ENCODE measurements around the gene CMPK2.
"Not testable (repeated sequence)": the region's sequence is repeated elsewhere in the genome, so short reads cannot be mapped to it uniquely, and the experiment has no call there.

Gene CMPK2

DNA sequence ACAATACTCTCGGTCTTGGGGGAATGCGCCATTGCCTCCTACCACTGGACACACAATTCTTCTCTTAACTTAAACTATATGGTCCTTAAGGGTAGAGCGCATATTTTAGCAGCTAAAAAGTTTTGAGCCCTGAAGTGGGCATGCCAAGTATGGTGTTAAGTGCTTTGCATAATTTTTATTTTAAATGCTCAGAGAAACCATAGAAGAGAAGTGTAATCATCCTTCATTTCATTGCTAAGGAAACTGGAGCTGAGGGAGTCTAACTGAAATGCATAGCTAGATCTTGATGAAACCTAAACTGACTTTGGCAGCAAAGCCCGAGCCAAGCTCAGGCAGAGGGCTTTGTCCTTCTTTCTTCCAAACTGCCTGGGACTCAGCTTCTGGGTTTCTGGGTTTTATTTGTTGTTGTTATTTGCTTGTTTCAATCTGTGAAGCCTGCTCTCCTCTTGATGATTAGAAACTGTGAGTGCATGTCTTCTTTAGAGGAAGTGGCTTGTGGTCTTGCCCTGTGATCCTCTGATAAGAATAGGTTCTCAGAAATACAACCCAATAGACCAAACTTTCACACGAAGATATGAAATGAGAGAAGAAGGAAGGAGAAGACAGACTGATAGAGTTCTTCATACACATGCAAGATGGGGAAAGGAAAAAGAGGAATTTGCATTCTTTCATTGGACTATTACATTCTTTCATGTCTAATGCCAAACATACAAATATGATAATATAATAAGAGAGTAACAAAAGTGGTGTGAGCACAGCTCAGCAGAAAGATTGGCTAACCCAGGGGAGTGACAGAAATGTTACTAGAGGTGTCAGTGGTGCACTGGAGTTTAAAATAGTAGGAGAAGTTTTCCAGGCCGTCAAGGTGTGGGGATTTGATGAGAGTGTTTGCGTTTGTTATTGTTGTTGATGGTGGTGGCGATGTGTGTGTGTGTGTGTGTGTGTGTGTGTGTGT, 44.0 kb upstream of the CMPK2 start:
- TF ChIP-seq, protein P1, sequence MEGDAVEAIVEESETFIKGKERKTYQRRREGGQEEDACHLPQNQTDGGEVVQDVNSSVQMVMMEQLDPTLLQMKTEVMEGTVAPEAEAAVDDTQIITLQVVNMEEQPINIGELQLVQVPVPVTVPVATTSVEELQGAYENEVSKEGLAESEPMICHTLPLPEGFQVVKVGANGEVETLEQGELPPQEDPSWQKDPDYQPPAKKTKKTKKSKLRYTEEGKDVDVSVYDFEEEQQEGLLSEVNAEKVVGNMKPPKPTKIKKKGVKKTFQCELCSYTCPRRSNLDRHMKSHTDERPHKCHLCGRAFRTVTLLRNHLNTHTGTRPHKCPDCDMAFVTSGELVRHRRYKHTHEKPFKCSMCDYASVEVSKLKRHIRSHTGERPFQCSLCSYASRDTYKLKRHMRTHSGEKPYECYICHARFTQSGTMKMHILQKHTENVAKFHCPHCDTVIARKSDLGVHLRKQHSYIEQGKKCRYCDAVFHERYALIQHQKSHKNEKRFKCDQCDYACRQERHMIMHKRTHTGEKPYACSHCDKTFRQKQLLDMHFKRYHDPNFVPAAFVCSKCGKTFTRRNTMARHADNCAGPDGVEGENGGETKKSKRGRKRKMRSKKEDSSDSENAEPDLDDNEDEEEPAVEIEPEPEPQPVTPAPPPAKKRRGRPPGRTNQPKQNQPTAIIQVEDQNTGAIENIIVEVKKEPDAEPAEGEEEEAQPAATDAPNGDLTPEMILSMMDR (IDR thresholded peaks at IDR 0.05): no peak
- no peak overlapping the region for H3K27ac ChIP-seq
- no peaks in the 10 kb centered on the region for H3K36me3 ChIP-seq
- H3K9me3 ChIP-seq: no peaks in the 10 kb centered on the region
- no peaks in the 10 kb centered on the region for H3K27me3 ChIP-seq
- no peak overlapping the region for H3K4me3 ChIP-seq (ENCODE audit: low read depth in 1 of 2, low read length in 1 of 2)
- H3K4me1 ChIP-seq (ENCODE audit: control insufficient read depth in 1 of 2, insufficient read depth in 1 of 2, low read depth in 1 of 2, low read length in 1 of 2): no peaks in the 10 kb centered on the region

DNA sequence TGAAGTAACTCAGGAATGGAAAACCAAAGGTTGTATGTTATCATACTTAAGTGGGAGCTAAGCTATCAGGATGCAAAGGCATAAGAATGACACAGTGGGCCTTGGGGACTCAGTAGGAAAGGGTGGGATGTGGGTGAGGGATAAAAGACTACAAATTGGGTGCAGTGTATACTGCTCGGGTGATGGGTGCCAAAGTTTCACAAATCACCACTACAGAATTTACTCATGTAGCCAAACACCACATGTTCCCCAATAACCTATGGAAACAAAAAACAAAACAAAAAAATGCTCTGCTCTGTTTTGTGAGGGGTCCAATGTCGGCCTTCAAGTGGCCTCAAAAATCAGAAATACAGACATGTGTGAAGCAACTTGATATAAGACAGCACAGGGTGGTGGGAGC, 42.6 kb upstream of the CMPK2 start:
- H3K27ac ChIP-seq: no peak overlapping the region

DNA sequence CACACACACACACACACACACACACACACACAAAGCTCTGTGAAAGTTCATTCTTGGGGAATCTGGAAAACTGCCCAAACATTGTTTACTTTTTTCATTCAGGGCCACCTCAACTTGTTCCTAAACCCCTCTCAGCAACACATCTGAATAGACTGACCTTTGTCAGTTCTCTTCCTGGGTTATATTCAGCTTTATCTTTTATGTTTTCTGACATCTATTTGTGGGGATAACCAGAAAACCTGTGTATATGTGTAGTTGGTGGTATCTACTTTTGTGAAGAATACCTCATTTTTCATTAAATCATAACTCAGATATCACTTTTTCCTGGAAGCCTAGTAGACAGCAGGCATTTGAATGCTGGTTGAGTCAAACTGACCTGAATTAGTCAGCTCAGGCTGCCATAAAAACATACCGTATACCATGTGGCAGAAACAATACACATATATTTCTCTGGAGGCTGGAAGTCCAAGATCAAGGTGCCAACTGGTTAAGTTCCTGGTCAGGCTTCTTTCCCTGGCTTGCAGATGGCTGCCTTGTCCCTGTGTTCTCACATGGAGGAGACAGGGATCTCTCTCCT, 40.5 kb upstream of the CMPK2 start:
- Histone ChIP-seq H3K4me1 (ENCODE audit: control insufficient read depth in 1 of 2, insufficient read depth in 1 of 2, low read depth in 1 of 2, low read length in 1 of 2) (no peaks in the 10 kb centered on the region), H3K4me3 (ENCODE audit: low read depth in 1 of 2, low read length in 1 of 2) (no peak overlapping the region), H3K36me3 (no peaks in the 10 kb centered on the region), H3K9me3 (no peaks in the 10 kb centered on the region), H3K27me3 (no peaks in the 10 kb centered on the region), H3K27ac (no peak overlapping the region)
- TF ChIP-seq, protein P1 (IDR thresholded peaks at IDR 0.05): no peak

More for the DNA sequence above, 42.6 kb upstream of the CMPK2 start:
- no peaks in the 10 kb centered on the region for H3K36me3 ChIP-seq
- no peaks in the 10 kb centered on the region for H3K4me1 ChIP-seq (ENCODE audit: control insufficient read depth in 1 of 2, insufficient read depth in 1 of 2, low read depth in 1 of 2, low read length in 1 of 2)
- H3K4me3 ChIP-seq (ENCODE audit: low read depth in 1 of 2, low read length in 1 of 2): no peak overlapping the region
- TF ChIP-seq, protein P1 (IDR thresholded peaks at IDR 0.05): no peak
- no peaks in the 10 kb centered on the region for H3K9me3 ChIP-seq
- H3K27me3 ChIP-seq: no peaks in the 10 kb centered on the region

DNA sequence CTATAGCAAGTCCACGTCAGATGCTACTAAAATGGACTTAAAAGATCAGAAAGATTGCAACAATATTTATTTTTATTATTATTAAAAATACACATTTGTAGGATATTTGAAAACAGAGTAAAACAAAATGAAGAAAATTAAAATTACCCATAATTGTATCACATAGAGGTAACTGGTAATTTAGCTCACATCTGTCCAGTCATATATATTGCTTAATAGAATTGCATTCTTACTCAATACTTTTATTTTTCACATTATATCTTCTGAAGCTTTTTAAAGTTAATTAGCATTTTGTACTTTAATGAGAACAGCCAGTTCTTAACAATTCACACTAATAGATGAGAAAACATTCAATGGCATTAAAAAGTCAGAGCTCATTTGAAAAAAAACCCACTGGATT, 40.0 kb upstream of the CMPK2 start:
- no peaks in the 10 kb centered on the region for H3K9me3 ChIP-seq
- no peaks in the 10 kb centered on the region for H3K27me3 ChIP-seq
- H3K4me3 ChIP-seq (ENCODE audit: low read depth in 1 of 2, low read length in 1 of 2): no peak overlapping the region
- no peak overlapping the region for H3K27ac ChIP-seq
- TF ChIP-seq, protein P1 (IDR thresholded peaks at IDR 0.05): no peak
- no peaks in the 10 kb centered on the region for H3K4me1 ChIP-seq (ENCODE audit: control insufficient read depth in 1 of 2, insufficient read depth in 1 of 2, low read depth in 1 of 2, low read length in 1 of 2)
- H3K36me3 ChIP-seq: no peaks in the 10 kb centered on the region

DNA sequence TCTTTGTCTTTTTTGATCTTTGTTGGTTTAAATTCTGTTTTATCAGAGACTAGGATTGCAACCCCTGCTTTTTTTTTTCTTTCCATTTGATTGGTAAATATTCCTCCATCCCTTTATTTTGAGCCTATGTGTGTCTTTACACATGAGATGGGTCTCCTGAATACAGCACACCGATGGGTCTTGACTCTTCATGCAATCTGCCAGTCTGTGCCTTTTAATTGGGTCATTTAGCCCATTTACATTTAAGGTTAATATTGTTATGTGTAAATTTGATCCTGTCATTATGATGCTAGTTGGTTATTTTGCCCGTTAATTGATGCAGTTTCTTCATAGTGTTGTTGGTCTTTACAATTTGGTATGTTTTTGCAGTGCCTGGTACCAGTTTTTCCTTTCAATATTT, 36.9 kb upstream of the CMPK2 start:
- H3K9me3 ChIP-seq; H3K36me3 ChIP-seq; H3K27me3 ChIP-seq; H3K4me3 ChIP-seq (ENCODE audit: low read depth in 1 of 2, low read length in 1 of 2); H3K27ac ChIP-seq; H3K4me1 ChIP-seq (ENCODE audit: control insufficient read depth in 1 of 2, insufficient read depth in 1 of 2, low read depth in 1 of 2, low read length in 1 of 2): not testable (repeated sequence)

Data from neutrophil (primary cell).